Hepatocyte (in vitro differentiated cells): ENCODE measurements around the gene ZNF775. TPM values are rescaled to one million over a fixed set of nuclear protein-coding genes. Genes with fewer than 3 reads are reported as not detected.

Experiments
- DNase-seq: peaks from one replicate; pipeline ENCODE4 v3.0.0-alpha.2; 2016; ENCODE audit warnings: low spot score
- H2AFZ ChIP-seq: fragments of 200-600 bp; sonication (generic); 2 replicates; pipeline ENCODE4 v1.6.0; 2016; ENCODE audit warnings: antibody characterized with exemption, mild to moderate bottlenecking
- H3K27ac ChIP-seq: fragments of 200-600 bp; sonication (generic); 2 replicates; pipeline ENCODE4 v1.5.1; 2016; ENCODE audit warnings: mild to moderate bottlenecking
- H3K27me3 ChIP-seq: fragments of 200-600 bp; sonication (generic); 2 replicates; pipeline ENCODE4 v1.6.1; 2016
- H3K36me3 ChIP-seq: fragments of 200-600 bp; sonication (generic); replicated peaks from 2 replicates; pipeline ENCODE4 v1.5.1; 2016; ENCODE audit warnings: low read depth; ENCODE audit not compliant: insufficient read depth
- H3K4me1 ChIP-seq: fragments of 200-600 bp; sonication (generic); 2 replicates; pipeline ENCODE4 v1.5.1; 2016; ENCODE audit warnings: mild to moderate bottlenecking, moderate library complexity; ENCODE audit not compliant: insufficient read depth
- H3K4me2 ChIP-seq: fragments of 200-600 bp; sonication (generic); 2 replicates; pipeline ENCODE4 v1.6.0; 2016
- H3K4me3 ChIP-seq: fragments of 200-600 bp; sonication (generic); 2 replicates; pipeline ENCODE4 v1.5.1; 2016; ENCODE audit warnings: mild to moderate bottlenecking
- H3K79me2 ChIP-seq: fragments of 200-600 bp; sonication (generic); 2 replicates; pipeline ENCODE4 v1.6.0; 2017; ENCODE audit warnings: mild to moderate bottlenecking
- H3K9me2 ChIP-seq: fragments of 200-600 bp; sonication (generic); replicated peaks from 2 replicates; pipeline ENCODE4 v1.6.0; 2017; ENCODE audit warnings: mild to moderate bottlenecking; ENCODE audit not compliant: insufficient read depth
- H3K9me3 ChIP-seq: fragments of 200-600 bp; sonication (generic); 2 replicates; pipeline ENCODE4 v1.5.1; 2016; ENCODE audit warnings: low read depth, mild to moderate bottlenecking
- H4K20me1 ChIP-seq: fragments of 200-600 bp; sonication (generic); 2 replicates; pipeline ENCODE4 v1.6.0; 2016; ENCODE audit warnings: mild to moderate bottlenecking; ENCODE audit not compliant: insufficient read depth, poor library complexity, severe bottlenecking
- EZH2 ChIP-seq: fragments of 200-600 bp; sonication (generic); IDR thresholded peaks from 2 replicates; pipeline ENCODE4 v1.6.1; 2016; ENCODE audit warnings: antibody characterized with exemption, mild to moderate bottlenecking, borderline replicate concordance
- EZH2phosphoT487 ChIP-seq: fragments of 200-600 bp; sonication (generic); IDR thresholded peaks from one replicate; pipeline ENCODE4 v1.6.1; 2018; ENCODE audit warnings: antibody characterized with exemption, mild to moderate bottlenecking, low read depth, moderate library complexity; ENCODE audit not compliant: unreplicated experiment, severe bottlenecking
- WGBS: methylation state at CpG from one replicate; pipeline ENCODE4 v1.1.6; 2016; ENCODE audit warnings: low lambda C conversion rate; ENCODE audit errors: missing lambda C conversion rate; 5-methylcytosine and 5-hydroxymethylcytosine counted together
- polyA plus RNA-seq: library from polyadenylated mRNA; unstranded; fragments of >200 nt; fragmentation: Nextera tagmentation; extraction: Ambion mirVana; gene quantifications from 2 replicates; pipeline ENCODE4 v1.2.1, GENCODE V29; 2016
- total RNA-seq: library from RNA; depleted of rRNA; stranded (reverse); fragments of >200 nt; gene quantifications from 2 replicates; pipeline ENCODE4 v1.2.3, GENCODE V29; 2014
- TF ChIP-seq, protein P1 (sequence below): fragments of 200-600 bp; sonication (generic); IDR thresholded peaks from 2 replicates; pipeline ENCODE4 v1.5.1; 2016; ENCODE audit warnings: antibody characterized with exemption, mild to moderate bottlenecking; ENCODE audit not compliant: poor library complexity

The ZNF775 gene
- total and polyA plus RNA-seq, 2 experiments from 2014 or later, result 5.2 to 10.6 TPM

DNA sequence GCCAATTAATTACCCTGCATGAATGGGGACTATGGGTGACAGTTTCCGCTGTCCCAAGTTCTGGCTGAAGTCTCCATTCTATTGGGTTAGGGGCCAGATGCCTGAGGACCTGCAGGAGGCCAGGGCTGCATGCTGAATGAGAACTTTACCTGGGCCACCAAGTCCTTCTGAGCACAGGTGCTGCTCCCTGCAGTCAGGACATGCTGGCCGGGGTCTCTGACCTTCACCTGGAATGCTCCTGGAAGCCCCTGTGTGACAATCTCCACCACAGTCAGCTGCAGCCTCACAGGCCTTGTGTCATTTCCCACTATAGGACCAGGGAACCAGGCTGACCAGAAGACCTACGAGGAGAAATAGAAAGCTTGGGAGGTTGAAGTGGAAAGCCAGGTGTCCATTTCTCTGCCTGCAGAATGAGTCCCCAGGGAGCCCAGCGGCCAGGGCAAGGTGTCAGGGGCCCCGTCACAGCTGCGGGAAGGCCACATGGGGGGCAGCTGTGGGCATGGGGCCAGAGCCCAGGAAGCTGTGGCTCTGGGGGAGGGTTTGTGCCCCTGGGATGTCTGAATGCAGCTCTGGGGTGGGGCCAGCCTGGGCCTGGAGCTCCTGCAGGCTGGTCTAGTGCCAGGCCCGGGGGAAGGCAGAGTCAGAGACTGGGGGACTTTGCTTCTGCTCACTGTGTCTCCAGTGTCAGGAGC is 65.7 kb downstream of the ZNF775 start:
- WGBS, result 72% methylated on average over 7 of the region's 7 CpGs
- Histone ChIP-seq H3K27ac (no peak overlapping the region), H3K4me3 (no peak overlapping the region), H3K27me3 (no peaks in the 10 kb centered on the region), H3K9me2 (no peaks in the 10 kb centered on the region), H2AFZ (no peak overlapping the region), H3K36me3 (no peaks in the 10 kb centered on the region), H3K9me3 (no peaks in the 10 kb centered on the region), H3K4me1 (no peaks in the 10 kb centered on the region), H3K4me2 (no peak overlapping the region), H3K79me2 (no peaks in the 10 kb centered on the region), H4K20me1 (no peaks in the 10 kb centered on the region)
- TF ChIP-seq, protein P1, sequence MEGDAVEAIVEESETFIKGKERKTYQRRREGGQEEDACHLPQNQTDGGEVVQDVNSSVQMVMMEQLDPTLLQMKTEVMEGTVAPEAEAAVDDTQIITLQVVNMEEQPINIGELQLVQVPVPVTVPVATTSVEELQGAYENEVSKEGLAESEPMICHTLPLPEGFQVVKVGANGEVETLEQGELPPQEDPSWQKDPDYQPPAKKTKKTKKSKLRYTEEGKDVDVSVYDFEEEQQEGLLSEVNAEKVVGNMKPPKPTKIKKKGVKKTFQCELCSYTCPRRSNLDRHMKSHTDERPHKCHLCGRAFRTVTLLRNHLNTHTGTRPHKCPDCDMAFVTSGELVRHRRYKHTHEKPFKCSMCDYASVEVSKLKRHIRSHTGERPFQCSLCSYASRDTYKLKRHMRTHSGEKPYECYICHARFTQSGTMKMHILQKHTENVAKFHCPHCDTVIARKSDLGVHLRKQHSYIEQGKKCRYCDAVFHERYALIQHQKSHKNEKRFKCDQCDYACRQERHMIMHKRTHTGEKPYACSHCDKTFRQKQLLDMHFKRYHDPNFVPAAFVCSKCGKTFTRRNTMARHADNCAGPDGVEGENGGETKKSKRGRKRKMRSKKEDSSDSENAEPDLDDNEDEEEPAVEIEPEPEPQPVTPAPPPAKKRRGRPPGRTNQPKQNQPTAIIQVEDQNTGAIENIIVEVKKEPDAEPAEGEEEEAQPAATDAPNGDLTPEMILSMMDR, result no peak
- TF ChIP-seq EZH2, result no peak
- TF ChIP-seq EZH2phosphoT487, result no peak
- DNase-seq, result no peak

GRCh38 chr7:150446288-150446938 is 67.3 kb downstream of the ZNF775 start:
- Histone ChIP-seq H3K9me2 (no peaks in the 10 kb centered on the region), H2AFZ (no peak overlapping the region), H3K4me2 (no peak overlapping the region), H3K4me1 (no peaks in the 10 kb centered on the region), H3K79me2 (no peaks in the 10 kb centered on the region), H3K27ac (no peak overlapping the region), H4K20me1 (no peaks in the 10 kb centered on the region), H3K9me3 (no peaks in the 10 kb centered on the region), H3K4me3 (no peak overlapping the region), H3K36me3 (no peaks in the 10 kb centered on the region), H3K27me3 (peaks cover 6% of the 10 kb centered on the region)
- DNase-seq, result no peak
- no peak for TF ChIP-seq EZH2
- TF ChIP-seq EZH2phosphoT487, result no peak
- TF ChIP-seq, protein P1, result no peak
- WGBS, result 100% methylated on average over 2 of the region's 2 CpGs

Other genes with a start within 250 kb of the ZNF775 start
- 23.4 and 24.0 TPM in 2 replicates for gene LRRC61, start 56.0 kb upstream of the ZNF775 start, total RNA-seq
- 35.4 and 38.7 TPM in 2 replicates for gene LRRC61, start 56.0 kb upstream of the ZNF775 start, polyA plus RNA-seq
- 17.7 and 18.6 TPM in 2 replicates for gene ACTR3C, start 55.8 kb upstream of the ZNF775 start, total RNA-seq
- gene ACTR3C, start 55.8 kb upstream of the ZNF775 start, polyA plus RNA-seq, result 7.8 and 11.9 TPM in 2 replicates
- 104 and 122 TPM in 2 replicates for gene RARRES2, start 37.7 kb upstream of the ZNF775 start, total RNA-seq
- 164 and 187 TPM in 2 replicates for gene RARRES2, start 37.7 kb upstream of the ZNF775 start, polyA plus RNA-seq
- gene REPIN1, start 10.5 kb upstream of the ZNF775 start, total RNA-seq, result 75.5 and 79.1 TPM in 2 replicates
- gene REPIN1, start 10.5 kb upstream of the ZNF775 start, polyA plus RNA-seq, result 102 and 107 TPM in 2 replicates
- gene GIMAP8, start 71.3 kb downstream of the ZNF775 start, total RNA-seq, result 0.10 and 0.12 TPM in 2 replicates
- not detected in 2 replicates for gene GIMAP8, start 71.3 kb downstream of the ZNF775 start, polyA plus RNA-seq
- gene GIMAP7, start 135.5 kb downstream of the ZNF775 start, total RNA-seq, result 0.12 and 0.33 TPM in 2 replicates
- gene GIMAP7, start 135.5 kb downstream of the ZNF775 start, polyA plus RNA-seq, result 0.19 and 0.28 TPM in 2 replicates
- 0.63 and 1.8 TPM in 2 replicates for gene GIMAP4, start 188.1 kb downstream of the ZNF775 start, total RNA-seq
- not detected in 2 replicates for gene GIMAP4, start 188.1 kb downstream of the ZNF775 start, polyA plus RNA-seq